Neutrophil (primary cell): ENCODE measurements around the gene NOTCH1.
A peak's percentile ranks its signal among the peaks of the same experiment; 100 is the strongest.

ENCODE experiments used
- H3K27ac ChIP-seq: fragments of 200-600 bp; sonication (generic); 2 replicates; pipeline ENCODE4 v1.5.1; 2016; ENCODE audit warnings: mild to moderate bottlenecking, moderate library complexity
- H3K27me3 ChIP-seq: fragments of 200-600 bp; sonication (generic); 2 replicates; pipeline ENCODE4 v1.6.0; 2016; ENCODE audit warnings: mild to moderate bottlenecking
- H3K36me3 ChIP-seq: fragments of 200-600 bp; sonication (generic); 2 replicates; pipeline ENCODE4 v1.5.1; 2017
- H3K4me1 ChIP-seq, 2 experiments: fragments of 200-600 bp in 1 of 2; sonication (generic) in 1 of 2; 1 replicate in 1 of 2; 2 replicates in 1 of 2; pipeline versions ENCODE4 v1.5.1 to v1.6.1; 2013 to 2016; ENCODE audit warnings: low read depth in 1 of 2, low read length in 1 of 2, mild to moderate bottlenecking in 1 of 2, moderate library complexity in 1 of 2; ENCODE audit not compliant: control insufficient read depth in 1 of 2, insufficient read depth in 1 of 2
- H3K4me3 ChIP-seq, 2 experiments: fragments of 200-600 bp in 1 of 2; sonication (generic) in 1 of 2; 1 replicate in 1 of 2; 2 replicates in 1 of 2; pipeline ENCODE4 v1.5.1; 2013 to 2016; ENCODE audit warnings: low read depth in 1 of 2, low read length in 1 of 2, mild to moderate bottlenecking in 1 of 2, moderate library complexity in 1 of 2
- H3K9me3 ChIP-seq: fragments of 200-600 bp; sonication (generic); 2 replicates; pipeline ENCODE4 v1.5.1; 2016
- CTCF ChIP-seq: fragments of 200-600 bp; sonication (generic); IDR thresholded peaks from 2 replicates; pipeline ENCODE4 v1.5.1; 2016; ENCODE audit warnings: antibody characterized with exemption

Gene NOTCH1

DNA sequence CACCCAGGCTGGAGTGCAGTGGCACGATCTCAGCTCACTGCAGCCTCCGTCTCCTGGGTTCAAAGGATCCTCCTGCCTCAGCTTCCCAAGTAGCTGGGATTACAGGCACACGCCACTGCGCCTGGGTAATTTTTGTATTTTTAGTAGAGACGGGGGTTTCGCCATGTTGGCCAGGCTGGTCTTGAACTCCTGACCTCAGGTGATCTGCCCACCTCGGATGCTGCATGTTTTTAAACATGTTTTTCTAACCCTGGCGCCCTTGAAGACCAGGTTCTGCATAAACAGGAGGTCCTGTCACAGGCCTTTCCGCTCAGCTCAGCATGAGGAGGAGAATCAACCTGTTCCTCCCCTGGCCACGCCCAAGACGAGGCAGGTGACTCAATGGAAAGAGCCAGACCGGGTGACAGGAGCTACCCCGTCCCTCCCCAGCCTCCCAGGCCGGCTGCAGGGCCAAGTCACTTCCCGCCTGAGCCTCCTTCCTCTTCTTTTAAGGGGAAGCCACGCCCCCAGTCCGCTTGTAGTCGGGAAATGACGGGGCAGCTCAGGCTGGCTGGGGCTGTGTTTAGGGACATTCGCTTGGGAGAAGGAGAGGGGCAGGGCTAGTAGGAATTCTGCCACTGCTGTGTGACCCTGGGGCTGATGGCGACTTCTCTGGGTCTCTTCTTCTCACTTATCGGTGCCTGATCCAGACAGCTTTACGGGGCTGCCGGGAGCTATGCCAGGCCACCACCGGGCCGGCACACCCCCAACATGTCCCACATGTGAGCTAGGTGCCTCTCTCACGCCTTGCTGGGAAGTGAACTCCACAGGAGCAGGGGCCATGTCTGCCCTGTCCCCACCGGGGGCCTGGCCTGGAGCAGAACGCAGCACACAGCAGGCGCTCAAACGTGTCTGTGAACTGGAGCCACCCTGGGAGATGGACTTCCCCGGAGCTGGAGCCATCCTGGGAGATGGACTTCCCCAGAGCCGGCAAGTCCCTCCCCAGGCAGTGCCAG, 6.1 kb downstream of the NOTCH1 start:
- Histone ChIP-seq H3K4me3 (peak overlapping the region; percentile 68 to 72), H3K27me3 (no peaks in the 10 kb centered on the region), H3K27ac (peak overlapping the region; percentile 99), H3K4me1 (peaks cover 79 to 98% of the 10 kb centered on the region in 2 experiments), H3K36me3 (peaks cover 70% of the 10 kb centered on the region), H3K9me3 (no peaks in the 10 kb centered on the region)
- peak; percentile 39 for TF ChIP-seq CTCF

DNA sequence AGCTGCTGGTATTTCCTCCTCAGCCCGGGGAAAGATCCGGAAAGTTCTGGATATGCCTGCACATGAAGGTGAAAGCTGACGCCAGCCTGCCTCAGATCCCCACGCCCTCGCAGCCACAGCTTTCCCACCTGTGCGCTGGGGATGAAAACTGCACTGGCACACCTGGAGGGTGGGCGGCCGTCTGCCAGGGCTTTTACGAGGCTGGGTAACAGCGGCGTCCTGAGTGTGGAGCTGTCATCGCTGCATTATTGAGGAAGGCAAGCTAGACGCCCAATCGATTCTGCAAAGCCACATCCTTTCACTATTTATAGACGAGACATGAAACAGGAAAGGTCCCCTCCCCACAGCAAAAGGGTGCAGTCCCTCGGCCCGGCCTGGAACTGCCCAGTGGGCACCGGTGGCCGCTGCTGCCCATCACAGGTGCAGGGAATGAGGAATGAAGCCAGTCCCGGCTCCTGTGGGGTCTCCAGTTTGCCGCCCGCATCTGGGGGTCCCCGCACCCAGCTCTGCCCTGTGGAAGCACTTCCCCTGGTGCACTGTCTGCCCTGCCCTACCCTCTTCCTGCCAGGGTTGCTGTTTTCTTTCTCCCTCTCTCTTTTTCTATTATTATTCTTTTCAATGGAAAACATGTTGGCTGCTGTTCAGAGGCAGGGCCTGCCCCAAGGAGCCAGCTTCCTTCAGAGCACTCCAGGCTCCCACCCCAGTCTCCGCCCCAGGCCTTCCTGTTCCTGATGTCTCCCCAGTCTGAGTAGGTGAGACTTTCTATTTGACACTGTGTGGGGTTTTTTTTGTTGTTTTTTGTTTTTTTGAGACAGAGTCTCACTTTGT, 7.0 kb downstream of the NOTCH1 start:
- H3K9me3 ChIP-seq = no peaks in the 10 kb centered on the region
- peaks cover 81 to 98% of the 10 kb centered on the region in 2 experiments for H3K4me1 ChIP-seq
- no peaks in the 10 kb centered on the region for H3K27me3 ChIP-seq
- peak overlapping the region; percentile 99 for H3K27ac ChIP-seq
- no peak for TF ChIP-seq CTCF
- H3K36me3 ChIP-seq = peaks cover 71% of the 10 kb centered on the region
- peak overlapping the region; percentile 68 to 72 for H3K4me3 ChIP-seq

DNA sequence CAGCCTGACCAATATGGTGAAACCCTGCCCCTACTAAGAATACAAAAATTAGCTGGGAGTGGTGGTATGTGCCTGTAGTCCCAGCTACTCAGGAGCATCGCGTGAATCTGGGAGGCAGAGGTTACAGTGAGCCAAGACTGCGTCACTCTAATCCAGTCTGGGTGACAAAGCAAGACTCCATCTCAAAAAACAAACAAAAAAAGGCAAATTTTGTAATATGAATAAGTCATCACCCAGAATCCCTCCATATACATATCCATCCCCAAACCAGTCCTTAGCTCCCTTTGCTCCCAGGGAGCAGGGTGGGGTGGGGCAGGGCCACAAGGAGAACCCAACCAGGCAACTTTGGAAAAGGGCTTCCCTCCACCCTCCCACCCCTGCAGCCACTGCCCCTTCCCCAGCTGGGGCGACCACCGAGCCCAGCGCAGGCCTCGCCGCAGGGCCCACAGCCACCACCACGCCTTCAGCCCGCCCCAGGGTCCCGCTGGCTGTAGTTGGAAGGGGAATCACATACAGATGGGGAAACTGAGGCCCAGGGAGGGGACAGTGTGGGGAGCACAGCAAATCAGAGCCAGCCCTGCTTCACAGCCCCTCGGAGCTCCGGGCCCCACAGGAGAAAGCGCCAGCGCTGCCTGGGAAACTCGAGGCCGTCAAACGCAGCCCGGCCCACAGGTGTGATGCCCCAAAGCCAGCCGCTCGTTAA, 7.8 kb downstream of the NOTCH1 start:
- Histone ChIP-seq H3K27me3 (no peaks in the 10 kb centered on the region), H3K27ac (peak overlapping the region; percentile 99)

DNA sequence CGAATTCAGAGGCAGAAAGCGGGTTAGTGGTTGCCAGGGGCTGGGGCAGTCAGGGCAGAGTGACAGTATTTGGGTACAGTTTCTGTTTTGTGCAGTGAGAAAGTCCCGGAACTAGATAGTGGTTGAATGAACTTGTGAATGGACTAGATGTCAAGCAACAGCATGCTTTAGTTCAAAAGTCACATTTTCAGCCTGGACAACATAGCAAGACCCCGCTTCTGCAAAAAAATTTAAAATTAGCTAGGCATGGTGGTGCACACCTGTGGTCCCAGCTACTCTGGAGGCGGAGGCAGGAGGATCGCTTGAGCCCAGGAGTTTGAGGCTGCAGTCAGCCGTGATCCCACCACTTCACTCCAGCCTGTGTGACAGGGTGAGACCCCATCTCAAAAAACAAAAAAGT, 8.4 kb downstream of the NOTCH1 start:
- Histone ChIP-seq H3K27me3 (peaks cover 4% of the 10 kb centered on the region), H3K4me1 (peaks cover 82 to 98% of the 10 kb centered on the region in 2 experiments), H3K36me3 (peaks cover 64% of the 10 kb centered on the region), H3K9me3 (no peaks in the 10 kb centered on the region), H3K27ac (peak overlapping the region; percentile 99), H3K4me3 (no peak overlapping the region)
- no peak for TF ChIP-seq CTCF

More for the DNA sequence above, 7.8 kb downstream of the NOTCH1 start:
- peaks cover 81 to 98% of the 10 kb centered on the region in 2 experiments for H3K4me1 ChIP-seq
- H3K9me3 ChIP-seq = no peaks in the 10 kb centered on the region
- peaks cover 70% of the 10 kb centered on the region for H3K36me3 ChIP-seq
- peak overlapping the region; percentile 68 to 72 for H3K4me3 ChIP-seq
- no peak for TF ChIP-seq CTCF

GRCh38 chr9:136536721-136537241, 9.1 kb downstream of the NOTCH1 start:
- peak overlapping the region; percentile 99 for H3K27ac ChIP-seq
- no peak overlapping the region for H3K4me3 ChIP-seq
- H3K9me3 ChIP-seq = no peaks in the 10 kb centered on the region
- peaks cover 58% of the 10 kb centered on the region for H3K36me3 ChIP-seq
- H3K27me3 ChIP-seq = peaks cover 10% of the 10 kb centered on the region
- TF ChIP-seq CTCF = no peak
- peaks cover 83 to 98% of the 10 kb centered on the region in 2 experiments for H3K4me1 ChIP-seq
